Measurements from ENCODE around the gene MNS1.

The MNS1 gene

DNA sequence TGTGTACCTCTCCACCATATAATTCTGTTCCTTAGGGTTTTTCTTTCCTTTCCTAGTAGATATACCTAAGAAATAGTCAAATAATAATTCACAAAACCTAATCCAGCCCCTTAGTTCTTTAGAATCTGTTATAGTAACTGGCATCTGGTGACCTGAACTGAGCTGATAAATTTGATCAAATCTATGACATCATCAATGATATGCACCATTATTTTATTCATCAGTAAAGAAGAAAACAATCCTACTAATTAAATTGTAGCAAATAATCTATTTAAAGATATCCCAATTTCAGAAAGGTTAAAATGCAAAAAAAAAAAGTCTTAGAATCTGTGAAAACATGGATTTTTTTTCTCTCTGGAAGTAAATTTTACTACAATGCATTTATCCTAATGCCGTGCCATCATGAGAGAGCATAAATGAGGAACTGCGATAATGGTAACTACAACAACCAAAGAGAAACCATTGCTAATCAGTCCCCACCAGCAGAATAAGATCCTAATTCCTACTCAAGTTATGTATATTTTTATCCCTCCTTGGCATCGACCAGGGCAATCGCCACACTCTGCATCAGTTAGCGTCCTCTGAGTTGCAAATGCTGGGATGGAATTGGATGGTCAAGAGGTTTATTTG is 6.6 kb upstream of the MNS1 start:
- no peaks in the 10 kb centered on the region for H3K9me3 ChIP-seq (ENCODE audit: insufficient read depth, low read length)
- H2AFZ ChIP-seq (ENCODE audit: low read depth, low read length): no peak overlapping the region
- H3K27me3 ChIP-seq (ENCODE audit: low read depth, low read length): no peaks in the 10 kb centered on the region
- TF ChIP-seq, protein P1, sequence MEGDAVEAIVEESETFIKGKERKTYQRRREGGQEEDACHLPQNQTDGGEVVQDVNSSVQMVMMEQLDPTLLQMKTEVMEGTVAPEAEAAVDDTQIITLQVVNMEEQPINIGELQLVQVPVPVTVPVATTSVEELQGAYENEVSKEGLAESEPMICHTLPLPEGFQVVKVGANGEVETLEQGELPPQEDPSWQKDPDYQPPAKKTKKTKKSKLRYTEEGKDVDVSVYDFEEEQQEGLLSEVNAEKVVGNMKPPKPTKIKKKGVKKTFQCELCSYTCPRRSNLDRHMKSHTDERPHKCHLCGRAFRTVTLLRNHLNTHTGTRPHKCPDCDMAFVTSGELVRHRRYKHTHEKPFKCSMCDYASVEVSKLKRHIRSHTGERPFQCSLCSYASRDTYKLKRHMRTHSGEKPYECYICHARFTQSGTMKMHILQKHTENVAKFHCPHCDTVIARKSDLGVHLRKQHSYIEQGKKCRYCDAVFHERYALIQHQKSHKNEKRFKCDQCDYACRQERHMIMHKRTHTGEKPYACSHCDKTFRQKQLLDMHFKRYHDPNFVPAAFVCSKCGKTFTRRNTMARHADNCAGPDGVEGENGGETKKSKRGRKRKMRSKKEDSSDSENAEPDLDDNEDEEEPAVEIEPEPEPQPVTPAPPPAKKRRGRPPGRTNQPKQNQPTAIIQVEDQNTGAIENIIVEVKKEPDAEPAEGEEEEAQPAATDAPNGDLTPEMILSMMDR (IDR thresholded peaks at IDR 0.05; ENCODE audit: low read depth, low read length): no peak
- no peak for TF ChIP-seq EZH2phosphoT487 (IDR thresholded peaks at IDR 0.05; ENCODE audit: low read depth)
- peaks cover 30% of the 10 kb centered on the region for H3K4me1 ChIP-seq (ENCODE audit: low read length)
- no peaks in the 10 kb centered on the region for H3K36me3 ChIP-seq (replicated peaks; ENCODE audit: low read depth, low read length)
- no peak overlapping the region for H3K27ac ChIP-seq (ENCODE audit: low read length)
- H3K79me2 ChIP-seq (ENCODE audit: low read length): no peaks in the 10 kb centered on the region
- no peak overlapping the region for H3K9ac ChIP-seq (ENCODE audit: low read length)
- H3K4me3 ChIP-seq (ENCODE audit: low read length): no peak overlapping the region
- no peaks in the 10 kb centered on the region for H4K20me1 ChIP-seq (ENCODE audit: insufficient read depth, low read length)
- no peak overlapping the region for H3K4me2 ChIP-seq (ENCODE audit: low read length)

GRCh38 chr15:56469483-56469882 is 4.5 kb upstream of the MNS1 start:
- Histone ChIP-seq H4K20me1 (ENCODE audit: insufficient read depth, low read length) (no peaks in the 10 kb centered on the region), H3K79me2 (ENCODE audit: low read length) (peaks cover 1% of the 10 kb centered on the region), H3K4me2 (ENCODE audit: low read length) (no peak overlapping the region), H2AFZ (ENCODE audit: low read depth, low read length) (no peak overlapping the region), H3K27ac (ENCODE audit: low read length) (no peak overlapping the region), H3K36me3 (replicated peaks; ENCODE audit: low read depth, low read length) (no peaks in the 10 kb centered on the region), H3K9ac (ENCODE audit: low read length) (no peak overlapping the region), H3K9me3 (ENCODE audit: insufficient read depth, low read length) (no peaks in the 10 kb centered on the region), H3K27me3 (ENCODE audit: low read depth, low read length) (no peaks in the 10 kb centered on the region), H3K4me1 (ENCODE audit: low read length) (peaks cover 36% of the 10 kb centered on the region), H3K4me3 (ENCODE audit: low read length) (no peak overlapping the region)
- no peak for TF ChIP-seq EZH2phosphoT487 (IDR thresholded peaks at IDR 0.05; ENCODE audit: low read depth)
- TF ChIP-seq, protein P1 (IDR thresholded peaks at IDR 0.05; ENCODE audit: low read depth, low read length): no peak

DNA sequence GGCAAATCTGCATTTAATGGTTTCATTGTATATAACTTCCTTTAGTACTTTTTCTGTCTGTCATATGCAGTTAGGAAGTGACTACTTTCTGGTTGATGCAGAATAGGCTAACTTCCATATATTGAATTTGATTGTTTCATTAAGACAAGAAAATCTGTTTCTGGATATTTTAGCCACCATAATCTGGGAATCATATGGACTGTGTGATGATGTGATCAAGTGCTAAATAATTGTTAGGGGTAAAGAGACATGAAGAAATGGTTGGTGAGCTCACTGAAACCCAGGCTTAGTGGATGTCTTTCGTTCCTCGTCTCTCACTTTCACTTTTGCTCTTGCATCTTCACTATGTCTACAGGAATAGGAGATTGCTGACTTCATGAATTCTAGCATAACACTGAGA is 3.5 kb upstream of the MNS1 start:
- peaks cover 12% of the 10 kb centered on the region for H3K79me2 ChIP-seq (ENCODE audit: low read length)
- H3K36me3 ChIP-seq (replicated peaks; ENCODE audit: low read depth, low read length): no peaks in the 10 kb centered on the region
- TF ChIP-seq EZH2phosphoT487 (IDR thresholded peaks at IDR 0.05; ENCODE audit: low read depth): no peak
- TF ChIP-seq, protein P1 (IDR thresholded peaks at IDR 0.05; ENCODE audit: low read depth, low read length): no peak
- H3K27ac ChIP-seq (ENCODE audit: low read length): peak overlapping the region; percentile 78
- H3K4me3 ChIP-seq (ENCODE audit: low read length): peak overlapping the region; percentile 80
- no peaks in the 10 kb centered on the region for H3K9me3 ChIP-seq (ENCODE audit: insufficient read depth, low read length)
- peak overlapping the region; percentile 60 for H3K9ac ChIP-seq (ENCODE audit: low read length)
- H3K4me1 ChIP-seq (ENCODE audit: low read length): peaks cover 41% of the 10 kb centered on the region
- no peaks in the 10 kb centered on the region for H3K27me3 ChIP-seq (ENCODE audit: low read depth, low read length)
- no peaks in the 10 kb centered on the region for H4K20me1 ChIP-seq (ENCODE audit: insufficient read depth, low read length)
- peak overlapping the region; percentile 93 for H3K4me2 ChIP-seq (ENCODE audit: low read length)
- peak overlapping the region; percentile 91 for H2AFZ ChIP-seq (ENCODE audit: low read depth, low read length)

DNA sequence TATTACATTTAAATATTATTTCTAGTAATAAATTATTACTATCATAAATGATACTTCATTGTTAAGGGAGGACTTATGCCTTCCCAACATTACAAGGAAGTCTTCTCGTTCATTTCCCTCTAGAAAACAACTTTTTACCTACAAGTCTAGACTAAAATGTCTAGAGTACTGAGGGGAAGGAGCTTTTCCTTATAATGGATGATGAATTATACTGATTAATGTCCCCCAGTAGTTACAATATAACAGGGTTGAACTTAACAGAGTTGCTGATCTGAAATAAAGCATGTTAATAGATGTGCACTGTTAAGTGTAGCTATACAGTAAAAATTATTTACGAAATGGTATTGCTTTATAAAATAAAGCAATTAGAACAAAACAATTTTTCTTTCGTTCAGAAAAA is 2.7 kb upstream of the MNS1 start:
- TF ChIP-seq, protein P1 (IDR thresholded peaks at IDR 0.05; ENCODE audit: low read depth, low read length): no peak
- no peak for TF ChIP-seq EZH2phosphoT487 (IDR thresholded peaks at IDR 0.05; ENCODE audit: low read depth)
- no peak overlapping the region for H3K4me3 ChIP-seq (ENCODE audit: low read length)
- H3K27me3 ChIP-seq (ENCODE audit: low read depth, low read length): no peaks in the 10 kb centered on the region
- H4K20me1 ChIP-seq (ENCODE audit: insufficient read depth, low read length): no peaks in the 10 kb centered on the region
- H3K9ac ChIP-seq (ENCODE audit: low read length): no peak overlapping the region
- no peak overlapping the region; the same call in 1 of the 2 replicates for H2AFZ ChIP-seq (ENCODE audit: low read depth, low read length)
- H3K9me3 ChIP-seq (ENCODE audit: insufficient read depth, low read length): no peaks in the 10 kb centered on the region
- peaks cover 47% of the 10 kb centered on the region for H3K4me1 ChIP-seq (ENCODE audit: low read length)
- H3K79me2 ChIP-seq (ENCODE audit: low read length): peaks cover 12% of the 10 kb centered on the region
- H3K36me3 ChIP-seq (replicated peaks; ENCODE audit: low read depth, low read length): peaks cover 2% of the 10 kb centered on the region
- H3K4me2 ChIP-seq (ENCODE audit: low read length): peak overlapping the region; percentile 93
- no peak overlapping the region; the same call in 1 of the 2 replicates for H3K27ac ChIP-seq (ENCODE audit: low read length)

Data from OCI-LY3 (cell line).